GM18951 (cell line): ENCODE results near the gene TCFL5.

Experiments
- POLR2A ChIP-seq: IDR thresholded peaks from 4 replicates; pipeline ENCODE4 v1.6.1; 2011; ENCODE audit warnings: mild to moderate bottlenecking; ENCODE audit not compliant: insufficient read length, insufficient read depth; ENCODE audit errors: extremely low read depth
- in situ Hi-C: fragments of 300-500 bp; cut with MboI; formaldehyde crosslinking; loops from one replicate; pipeline ENCODE4 v1.12.0; 2022; ENCODE audit warnings: low sequenced_read_pairs, mixed read lengths, inconsistent platforms; ENCODE audit not compliant: unreplicated experiment

The TCFL5 gene

GRCh38 chr20:62828051-62828450, 33.6 kb downstream of the TCFL5 start:
- TF ChIP-seq POLR2A: no peak
- in situ Hi-C loops: no loop called here

GRCh38 chr20:62827311-62828038, 34.1 kb downstream of the TCFL5 start:
- in situ Hi-C loops: no loop called here
- TF ChIP-seq POLR2A: no peak

GRCh38 chr20:62826646-62827310, 34.8 kb downstream of the TCFL5 start:
- in situ Hi-C loops: no loop called here
- TF ChIP-seq POLR2A: no peak

GRCh38 chr20:62825986-62826645, 35.5 kb downstream of the TCFL5 start:
- TF ChIP-seq POLR2A: no peak
- in situ Hi-C loops: no loop called here

GRCh38 chr20:62825333-62825985, 36.2 kb downstream of the TCFL5 start:
- no peak for TF ChIP-seq POLR2A

GRCh38 chr20:62824476-62825332, 36.9 kb downstream of the TCFL5 start:
- TF ChIP-seq POLR2A: no peak
- in situ Hi-C loops: no loop called here

More at GRCh38 chr20:62825333-62825985, 36.2 kb downstream of the TCFL5 start:
- in situ Hi-C loops: no loop called here

GRCh38 chr20:62823688-62824475, 37.7 kb downstream of the TCFL5 start:
- in situ Hi-C loops: no loop called here
- no peak for TF ChIP-seq POLR2A

GRCh38 chr20:62822788-62823651, 38.6 kb downstream of the TCFL5 start:
- no peak for TF ChIP-seq POLR2A
- in situ Hi-C loops: no loop called here

- TF ChIP-seq POLR2A: no peak
- in situ Hi-C loops: no loop called here
Observed at GRCh38 chr20:62822239-62822787, 39.3 kb downstream of the TCFL5 start.

- TF ChIP-seq POLR2A: no peak
- in situ Hi-C loops: no loop called here
Observed at GRCh38 chr20:62821726-62822210, 39.9 kb downstream of the TCFL5 start.
